ENCODE measurements around the gene SUMO2.

Gene SUMO2

GRCh38 chr17:75154195-75155106 is 28.3 kb downstream of the SUMO2 start, which contains the start of gene JPT1 (continued):
- TF ChIP-seq ZSCAN5A (tag by site-specific recombination; IDR thresholded peaks at IDR 0.05) (peak; percentile 70; the same call in 1 of the 2 replicates), TRIM28 (IDR thresholded peaks at IDR 0.05; ENCODE audit: borderline replicate concordance, low read length) (no peak), ZNF692 (tag by site-specific recombination; IDR thresholded peaks at IDR 0.05) (no peak), GLI2 (tag by site-specific recombination; IDR thresholded peaks at IDR 0.05; ENCODE audit: borderline replicate concordance, low read depth) (no peak), KLF9 (tag by site-specific recombination; IDR thresholded peaks at IDR 0.05; ENCODE audit: low read depth) (0 out of 2 replicates have a peak, but pooled peaks have one; percentile 22), ZNF549 (tag by site-specific recombination; IDR thresholded peaks at IDR 0.05) (no peak), ZNF155 (tag by site-specific recombination; IDR thresholded peaks at IDR 0.05) (no peak), OSR2 (tag by site-specific recombination; IDR thresholded peaks at IDR 0.05) (no peak; the same call in 1 of the 2 replicates), ZNF211 (tag by site-specific recombination; IDR thresholded peaks at IDR 0.05; ENCODE audit: low read depth) (no peak), GLIS2 (tag by site-specific recombination; IDR thresholded peaks at IDR 0.05) (no peak)

- POLR2A ChIA-PET, result interaction anchor here (0.5 to 2.1 kb wide), 21 partner anchors 9 to 281 kb away, joined by 3 to 39 read pairs (median 7); partner anchors contain the start of genes CDR2L, FDXR, MRPL58 and NT5C
- H3K4me1 ChIP-seq (ENCODE audit: control insufficient read depth, insufficient read depth, low read length), result peaks cover 9% of the 10 kb centered on the region; the same call in 1 of the 2 replicates
- H3K27ac ChIP-seq (ENCODE audit: extremely low read depth, low read depth, low read length), result peak overlapping the region; percentile 92
- H3K36me3 ChIP-seq (ENCODE audit: control insufficient read depth in 2 of 2, insufficient read depth in 1 of 2, low read length in 2 of 2), result peaks cover 10 to 17% of the 10 kb centered on the region in 2 experiments; a peak in 2 of 3 replicates
- CTCF ChIA-PET, result interaction anchor here (0.6 to 1.9 kb wide), 4 partner anchors 20 to 40 kb away, joined by 3 to 11 read pairs (median 4); no protein-coding TSS in a partner anchor
- H3K4me3 ChIP-seq (ENCODE audit: low read depth, low read length), result peak overlapping the region; percentile 90
- H3K9me3 ChIP-seq (ENCODE audit: control insufficient read depth, insufficient read depth, low read depth, low read length), result no peaks in the 10 kb centered on the region
- TF ChIP-seq INSM2 (tag by site-specific recombination; IDR thresholded peaks at IDR 0.05) (no peak), ZNF629 (tag by site-specific recombination; IDR thresholded peaks at IDR 0.05) (no peak), ZNF184 (tag by site-specific recombination; IDR thresholded peaks at IDR 0.05) (no peak), ZNF18 (tag by site-specific recombination; IDR thresholded peaks at IDR 0.05) (no peak), ATF2 (tag by site-specific recombination; IDR thresholded peaks at IDR 0.05; ENCODE audit: low read depth) (no peak), PBX3 (CRISPR knock-in tag; IDR thresholded peaks at IDR 0.05) (no peak), ZNF501 (tag by site-specific recombination; IDR thresholded peaks at IDR 0.05) (no peak), HOXD13 (CRISPR knock-in tag; IDR thresholded peaks at IDR 0.05; ENCODE audit: borderline replicate concordance) (no peak), PATZ1 (tag by site-specific recombination; IDR thresholded peaks at IDR 0.05) (no peak; the same call in 1 of the 2 replicates), ZBTB49 (tag by site-specific recombination; IDR thresholded peaks at IDR 0.05; ENCODE audit: low read depth) (no peak), ZSCAN16 (tag by site-specific recombination; IDR thresholded peaks at IDR 0.05) (no peak)
Observed at GRCh38 chr17:75153780-75154194, 29.0 kb downstream of the SUMO2 start.
